MCF 10A (cell line): Measurements from ENCODE around the gene ATP5PB. TPM values are rescaled to one million over a fixed set of nuclear protein-coding genes. Genes with fewer than 3 reads are reported as not detected.

Experiments
- BruUV-seq: library from RNA; stranded (reverse); fragments of 400-500 nt; replicated peaks from 2 replicates; lab custom pipeline; 2021; lab: Mats Ljungman, UMichigan
- CTCF ChIA-PET: fragments of 300-600 bp; sonication (Branson Sonifier 250); formaldehyde crosslinking; extraction: SDS; loops from one replicate; lab custom pipeline; 2021; ENCODE audit warnings: antibody characterized with exemption, inconsistent platforms; lab: Yijun Ruan, JAX
- POLR2A ChIA-PET: fragments of 300-600, 350-650 bp; sonication (Branson Sonifier 250); formaldehyde crosslinking; extraction: SDS; loops from one replicate; lab custom pipeline; 2020; ENCODE audit warnings: antibody characterized with exemption, inconsistent platforms; lab: Yijun Ruan, JAX
- DNase-seq: peaks from one replicate; pipeline ENCODE4 v3.0.0-alpha.2; 2018; ENCODE audit not compliant: unreplicated experiment
- H3K27ac Mint-ChIP-seq: one replicate; pipeline ENCODE4 v1.8.0; 2022; ENCODE audit warnings: mild to moderate bottlenecking, low read depth, mixed read lengths; ENCODE audit not compliant: unreplicated experiment
- H3K27me3 Mint-ChIP-seq: one replicate; pipeline ENCODE4 v1.8.0; 2022; ENCODE audit warnings: mixed read lengths; ENCODE audit not compliant: insufficient read depth, unreplicated experiment
- H3K36me3 Mint-ChIP-seq: one replicate; pipeline ENCODE4 v1.8.0; 2022; ENCODE audit warnings: mild to moderate bottlenecking, moderate library complexity, mixed read lengths; ENCODE audit not compliant: insufficient read depth, unreplicated experiment
- H3K4me1 Mint-ChIP-seq: one replicate; pipeline ENCODE4 v1.8.0; 2022; ENCODE audit warnings: mixed read lengths; ENCODE audit not compliant: insufficient read depth, unreplicated experiment
- H3K4me3 Mint-ChIP-seq: one replicate; pipeline ENCODE4 v1.8.0; 2022; ENCODE audit warnings: mild to moderate bottlenecking, moderate library complexity, mixed read lengths; ENCODE audit not compliant: unreplicated experiment
- H3K9me3 Mint-ChIP-seq: one replicate; pipeline ENCODE4 v1.8.0; 2022; ENCODE audit warnings: mixed read lengths; ENCODE audit not compliant: unreplicated experiment
- CTCF ChIP-seq: fragments of 200-600 bp; IDR thresholded peaks from one replicate; pipeline ENCODE4 v1.8.0; 2022; ENCODE audit warnings: antibody characterized with exemption, mild to moderate bottlenecking; ENCODE audit not compliant: unreplicated experiment
- intact Hi-C: fragments of 100-400 bp; cut with micrococcal nuclease; formaldehyde crosslinking; loops from 2 replicates; pipeline ENCODE4 v1.14.1; 2022
- total RNA-seq: library from RNA; stranded (reverse); gene quantifications from 2 replicates; pipeline ENCODE4 v1.2.3, GENCODE V29; 2022

Gene ATP5PB
- total RNA-seq, 1 experiment from 2014 or later = 348 TPM

DNA sequence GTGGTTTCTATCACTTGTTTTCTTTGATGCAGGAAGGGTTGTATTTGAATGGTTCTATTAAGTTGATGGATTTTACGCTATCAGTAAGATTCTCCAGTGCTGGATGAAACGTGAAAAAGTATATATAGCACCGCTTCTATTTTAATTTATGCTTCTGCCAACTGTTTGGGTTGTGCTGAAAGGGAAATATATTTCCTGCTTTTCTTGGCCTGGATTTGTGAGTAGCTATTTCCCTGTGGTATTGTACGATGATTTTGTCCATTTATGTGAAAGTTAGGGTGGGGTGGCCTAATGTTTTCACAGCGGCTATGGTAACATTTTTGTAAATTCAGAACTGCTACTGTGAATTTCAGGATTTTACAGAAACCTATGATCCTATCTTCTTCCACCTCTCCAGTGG, 24.8 kb downstream of the ATP5PB start:
- no peak for DNase-seq
- H3K4me3 Mint-ChIP-seq = no peak overlapping the region
- no peak for TF ChIP-seq CTCF
- H3K36me3 Mint-ChIP-seq = no peaks in the 10 kb centered on the region
- H3K27ac Mint-ChIP-seq = no peak overlapping the region
- no peaks in the 10 kb centered on the region for H3K9me3 Mint-ChIP-seq
- intact Hi-C loops = no loop called here
- POLR2A ChIA-PET = no interaction called here
- no TSS peak for BruUV-seq
- CTCF ChIA-PET = interaction anchor here (1.0 kb wide), 1 partner anchor 281 kb away, joined by 3 read pairs; no protein-coding TSS in a partner anchor
- H3K4me1 Mint-ChIP-seq = no peaks in the 10 kb centered on the region
- no peaks in the 10 kb centered on the region for H3K27me3 Mint-ChIP-seq

GRCh38 chr1:111474521-111474920, 25.3 kb downstream of the ATP5PB start:
- ChIA-PET CTCF (interaction anchor here (0.6 to 1.0 kb wide), 3 partner anchors 33 to 281 kb away, joined by 3 to 4 read pairs (median 3); no protein-coding TSS in a partner anchor), POLR2A (no interaction called here)
- intact Hi-C loops = no loop called here
- H3K4me1 Mint-ChIP-seq = no peaks in the 10 kb centered on the region
- TF ChIP-seq CTCF = no peak
- H3K36me3 Mint-ChIP-seq = no peaks in the 10 kb centered on the region
- BruUV-seq = no TSS peak
- no peak for DNase-seq
- H3K9me3 Mint-ChIP-seq = no peaks in the 10 kb centered on the region
- no peak overlapping the region for H3K27ac Mint-ChIP-seq
- no peaks in the 10 kb centered on the region for H3K27me3 Mint-ChIP-seq
- no peak overlapping the region for H3K4me3 Mint-ChIP-seq

GRCh38 chr1:111475701-111476100, 26.4 kb downstream of the ATP5PB start:
- no peak overlapping the region for H3K4me3 Mint-ChIP-seq
- DNase-seq = no peak
- BruUV-seq = no TSS peak
- POLR2A ChIA-PET = interaction anchor here (1.8 kb wide), 1 partner anchor 13 kb away, joined by 4 read pairs; no protein-coding TSS in a partner anchor
- TF ChIP-seq CTCF = no peak
- intact Hi-C loops = no loop called here
- no peaks in the 10 kb centered on the region for H3K9me3 Mint-ChIP-seq
- H3K27ac Mint-ChIP-seq = no peak overlapping the region
- no peaks in the 10 kb centered on the region for H3K4me1 Mint-ChIP-seq
- H3K27me3 Mint-ChIP-seq = no peaks in the 10 kb centered on the region
- CTCF ChIA-PET = interaction anchor here (0.6 to 1.9 kb wide), 3 partner anchors 34 to 239 kb away, joined by 3 to 7 read pairs (median 3); no protein-coding TSS in a partner anchor
- H3K36me3 Mint-ChIP-seq = no peaks in the 10 kb centered on the region

- no TSS peak for BruUV-seq
- Mint-ChIP-seq H3K4me3 (no peak overlapping the region), H3K4me1 (no peaks in the 10 kb centered on the region), H3K9me3 (no peaks in the 10 kb centered on the region), H3K36me3 (no peaks in the 10 kb centered on the region), H3K27ac (no peak overlapping the region), H3K27me3 (no peaks in the 10 kb centered on the region)
- ChIA-PET CTCF (interaction anchor here (0.5 to 1.9 kb wide), 4 partner anchors 11 to 239 kb away, joined by 3 to 7 read pairs (median 3); no protein-coding TSS in a partner anchor), POLR2A (interaction anchor here (1.8 kb wide), 1 partner anchor 13 kb away, joined by 4 read pairs; no protein-coding TSS in a partner anchor)
- no peak for DNase-seq
- intact Hi-C loops = no loop called here
- TF ChIP-seq CTCF = no peak
These were observed 26.9 kb downstream of the ATP5PB start for GRCh38 chr1:111476214-111476613.
